Astrocyte of the cerebellum (primary cell): ENCODE data around the gene KLK4.

ENCODE experiments used
- DNase-seq: peaks from one replicate; pipeline ENCODE4 v3.0.0-alpha.2; 2011; ENCODE audit warnings: low read depth
- H3K4me3 ChIP-seq: 2 replicates; pipeline ENCODE4 v1.5.1; 2011; ENCODE audit warnings: mild to moderate bottlenecking, low read depth, low read length, moderate library complexity
- in situ Hi-C: cut with HindIII; loops from 2 replicates; pipeline ENCODE4 v1.10.0; 2017; ENCODE audit warnings: low sequenced_read_pairs
- TF ChIP-seq, protein P1 (sequence below): IDR thresholded peaks from 2 replicates; pipeline ENCODE4 v1.5.1; 2012; ENCODE audit warnings: low read length, low read depth, moderate library complexity, mild to moderate bottlenecking; ENCODE audit errors: missing control alignments

Gene KLK4

GRCh38 chr19:50909240-50910070 lies 1.7 kb downstream of the KLK4 start:
- DNase-seq, result no peak
- in situ Hi-C loops, result no loop called here
- TF ChIP-seq, protein P1, sequence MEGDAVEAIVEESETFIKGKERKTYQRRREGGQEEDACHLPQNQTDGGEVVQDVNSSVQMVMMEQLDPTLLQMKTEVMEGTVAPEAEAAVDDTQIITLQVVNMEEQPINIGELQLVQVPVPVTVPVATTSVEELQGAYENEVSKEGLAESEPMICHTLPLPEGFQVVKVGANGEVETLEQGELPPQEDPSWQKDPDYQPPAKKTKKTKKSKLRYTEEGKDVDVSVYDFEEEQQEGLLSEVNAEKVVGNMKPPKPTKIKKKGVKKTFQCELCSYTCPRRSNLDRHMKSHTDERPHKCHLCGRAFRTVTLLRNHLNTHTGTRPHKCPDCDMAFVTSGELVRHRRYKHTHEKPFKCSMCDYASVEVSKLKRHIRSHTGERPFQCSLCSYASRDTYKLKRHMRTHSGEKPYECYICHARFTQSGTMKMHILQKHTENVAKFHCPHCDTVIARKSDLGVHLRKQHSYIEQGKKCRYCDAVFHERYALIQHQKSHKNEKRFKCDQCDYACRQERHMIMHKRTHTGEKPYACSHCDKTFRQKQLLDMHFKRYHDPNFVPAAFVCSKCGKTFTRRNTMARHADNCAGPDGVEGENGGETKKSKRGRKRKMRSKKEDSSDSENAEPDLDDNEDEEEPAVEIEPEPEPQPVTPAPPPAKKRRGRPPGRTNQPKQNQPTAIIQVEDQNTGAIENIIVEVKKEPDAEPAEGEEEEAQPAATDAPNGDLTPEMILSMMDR, result no peak
- H3K4me3 ChIP-seq, result no peak overlapping the region

DNA sequence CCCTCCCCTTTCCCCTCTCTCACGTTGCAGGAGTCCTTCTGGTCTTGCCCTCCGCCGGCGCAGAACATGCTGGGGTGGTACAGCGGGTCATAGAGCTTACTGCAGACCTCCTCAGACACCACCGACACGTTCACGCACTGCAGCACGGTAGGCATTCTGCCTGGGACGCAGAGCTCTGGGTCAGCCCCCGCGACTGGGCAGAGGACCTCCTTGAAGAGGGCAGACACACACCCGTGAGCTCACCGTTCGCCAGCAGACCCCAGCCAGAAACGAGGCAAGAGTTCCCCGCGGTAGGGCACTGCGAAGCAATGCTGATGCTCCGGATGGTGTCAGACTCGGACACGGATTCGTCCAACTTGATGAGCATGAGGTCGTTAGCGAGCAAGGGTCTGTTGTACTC lies 2.9 kb downstream of the KLK4 start:
- no peak overlapping the region for H3K4me3 ChIP-seq
- DNase-seq, result no peak
- TF ChIP-seq, protein P1, result no peak
- in situ Hi-C loops, result no loop called here

GRCh38 chr19:50906217-50906616 lies 5.0 kb downstream of the KLK4 start:
- DNase-seq, result no peak
- in situ Hi-C loops, result no loop called here
- TF ChIP-seq, protein P1, result peak; percentile 31
- H3K4me3 ChIP-seq, result no peak overlapping the region

GRCh38 chr19:50902640-50903039 lies 8.6 kb downstream of the KLK4 start:
- in situ Hi-C loops, result no loop called here
- DNase-seq, result no peak
- TF ChIP-seq, protein P1, result no peak
- H3K4me3 ChIP-seq, result no peak overlapping the region

GRCh38 chr19:50899569-50899968 lies 11.6 kb downstream of the KLK4 start:
- in situ Hi-C loops, result no loop called here

GRCh38 chr19:50898018-50898417 lies 13.2 kb downstream of the KLK4 start:
- no peak for DNase-seq
- TF ChIP-seq, protein P1, result no peak
- in situ Hi-C loops, result no loop called here
- no peak overlapping the region for H3K4me3 ChIP-seq

More at GRCh38 chr19:50899569-50899968, 11.6 kb downstream of the KLK4 start:
- TF ChIP-seq, protein P1, result no peak
- no peak for DNase-seq
- H3K4me3 ChIP-seq, result no peak overlapping the region
